Panc1 (cell line): ENCODE results near the gene FBXO42.

Source experiments
- CTCF ChIP-seq: fragments of 450-650 bp; IDR thresholded peaks from 2 replicates; pipeline ENCODE4 v1.5.1; 2017; ENCODE audit warnings: mild to moderate bottlenecking
- REST ChIP-seq, 2 experiments: IDR thresholded peaks; 2 replicates each; pipeline ENCODE4 v1.6.1; 2011 to 2012; ENCODE audit warnings: low read depth in 2 of 2, control low read depth in 1 of 2, low read length in 1 of 2, mild to moderate bottlenecking in 1 of 2, moderate library complexity in 1 of 2; ENCODE audit not compliant: insufficient read depth in 1 of 2

- TF ChIP-seq CTCF, result no peak
- no peak for TF ChIP-seq REST (IDR thresholded peaks at IDR 0.05; ENCODE audit: insufficient read depth in 1 of 2, low read depth in 2 of 2, low read length in 1 of 2)
These were observed 13.3 kb downstream of the FBXO42 start for GRCh38 chr1:16338961-16339360.
